Activated CD8-positive, alpha-beta memory T cell treated with anti-CD3 and anti-CD28 coated beads for 24 hours (primary cell): ENCODE measurements around the gene GPAT3.
"Not testable (repeated sequence)": the region's sequence is repeated elsewhere in the genome, so short reads cannot be mapped to it uniquely, and the experiment has no call there.

Experiments used
- DNase-seq: peaks from one replicate; pipeline ENCODE4 v3.0.0-alpha.2; 2020

Gene GPAT3

DNA sequence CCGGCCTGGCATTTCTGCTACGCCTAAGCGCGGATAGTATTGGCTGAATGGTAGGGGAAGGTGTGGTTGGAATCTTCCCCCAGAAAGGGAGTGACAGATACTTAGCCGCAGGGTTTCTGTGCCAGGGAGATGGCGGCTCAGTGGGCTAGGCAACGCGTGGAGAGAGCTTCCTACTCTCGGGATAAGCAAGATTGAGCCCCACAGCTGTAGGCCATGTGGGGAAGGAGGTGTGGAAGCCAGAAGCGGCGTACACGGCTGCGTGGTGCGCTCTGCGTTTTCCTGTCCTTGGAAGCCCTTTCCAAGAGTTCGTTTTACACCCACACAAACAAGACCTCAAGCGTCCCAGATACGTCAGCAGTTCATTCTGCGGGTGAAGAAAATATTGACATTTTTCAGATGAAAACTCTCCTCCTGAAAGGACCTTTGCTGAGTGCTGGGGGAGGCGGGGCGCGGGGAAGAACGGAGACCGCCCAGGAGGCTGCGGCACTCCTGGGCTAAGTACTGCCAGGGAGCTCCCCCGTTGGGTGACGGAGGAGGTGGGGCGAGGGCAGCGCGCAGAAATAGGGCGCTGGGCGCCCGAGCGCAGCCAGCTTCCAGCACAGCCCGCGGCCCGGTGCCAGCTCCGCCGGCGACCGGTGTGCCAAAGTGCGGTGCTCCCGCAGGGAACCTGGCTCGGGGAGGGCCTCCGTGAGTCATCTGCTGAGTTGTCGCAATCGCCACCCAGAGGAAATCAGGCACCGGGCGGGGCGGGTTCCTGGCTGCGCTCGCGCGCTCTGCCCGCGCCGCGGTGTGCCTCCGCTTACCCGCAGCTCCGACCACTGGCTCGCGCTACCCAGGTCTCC lies at the start of gene GPAT3:
GPAT3 (plus strand) TSS at position 589 of the 842 bp plus-strand sequence. CDS start 515 bp downstream, outside the sequence.
- peak; percentile 86 for DNase-seq

- DNase-seq, result no peak
Observed at GRCh38 chr4:83486457-83487129, 49.3 kb upstream of the GPAT3 start.

DNA sequence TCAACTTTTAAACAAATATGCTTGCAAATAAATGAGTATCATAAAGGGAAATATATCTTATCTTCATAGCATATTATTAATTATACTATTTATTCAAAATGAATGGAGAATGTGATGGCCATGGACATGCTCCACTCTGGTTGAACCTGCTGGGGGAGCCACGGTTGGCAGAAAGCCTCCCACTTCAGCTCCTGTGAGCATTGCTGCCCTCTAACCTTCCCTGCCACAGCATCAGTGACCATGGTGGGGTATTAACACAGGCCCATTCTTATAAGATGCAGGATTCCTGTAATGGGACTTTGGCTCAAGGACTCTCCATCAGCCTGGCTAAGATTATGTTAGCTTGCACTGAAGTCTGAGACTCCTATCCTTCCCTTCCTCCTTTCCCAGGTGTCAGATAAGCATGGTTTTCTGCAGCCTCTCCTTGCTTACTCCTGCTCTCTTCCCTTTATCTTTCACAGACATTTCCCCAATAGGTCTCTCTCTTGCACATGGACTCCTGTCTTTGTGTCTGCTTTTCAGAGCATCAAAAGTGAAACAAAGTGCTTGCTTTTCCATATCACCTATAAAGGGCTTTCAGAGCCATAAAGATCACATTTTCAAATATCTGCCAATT lies 46.1 kb upstream of the GPAT3 start:
- DNase-seq, result no peak

DNA sequence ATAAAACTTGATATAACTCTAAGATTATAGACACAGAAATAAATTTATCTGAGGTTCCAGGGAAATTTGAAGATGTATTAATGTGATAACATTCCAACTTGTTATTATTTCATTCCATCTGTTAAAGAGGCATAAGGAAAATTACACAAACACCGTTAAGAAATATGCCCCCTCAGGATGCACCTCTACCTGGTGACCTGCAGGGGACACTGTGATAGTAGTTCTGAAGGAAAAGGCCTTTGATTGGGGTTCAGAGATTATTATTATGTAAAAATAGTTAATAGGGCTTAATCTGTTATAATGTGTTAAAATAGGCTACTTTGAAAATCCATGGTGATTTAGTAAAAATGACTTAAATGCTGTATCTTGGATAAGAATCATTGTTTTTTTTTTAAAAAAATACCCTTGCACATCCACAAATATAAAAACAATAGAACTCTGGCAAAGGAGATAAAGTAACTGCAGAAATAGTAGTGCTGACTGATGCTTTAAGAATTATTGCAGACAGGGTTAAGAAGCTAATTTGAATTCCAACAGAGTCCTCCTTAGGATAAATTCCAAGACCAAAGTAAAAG lies 44.9 kb upstream of the GPAT3 start:
- DNase-seq, result peak; percentile 7

DNA sequence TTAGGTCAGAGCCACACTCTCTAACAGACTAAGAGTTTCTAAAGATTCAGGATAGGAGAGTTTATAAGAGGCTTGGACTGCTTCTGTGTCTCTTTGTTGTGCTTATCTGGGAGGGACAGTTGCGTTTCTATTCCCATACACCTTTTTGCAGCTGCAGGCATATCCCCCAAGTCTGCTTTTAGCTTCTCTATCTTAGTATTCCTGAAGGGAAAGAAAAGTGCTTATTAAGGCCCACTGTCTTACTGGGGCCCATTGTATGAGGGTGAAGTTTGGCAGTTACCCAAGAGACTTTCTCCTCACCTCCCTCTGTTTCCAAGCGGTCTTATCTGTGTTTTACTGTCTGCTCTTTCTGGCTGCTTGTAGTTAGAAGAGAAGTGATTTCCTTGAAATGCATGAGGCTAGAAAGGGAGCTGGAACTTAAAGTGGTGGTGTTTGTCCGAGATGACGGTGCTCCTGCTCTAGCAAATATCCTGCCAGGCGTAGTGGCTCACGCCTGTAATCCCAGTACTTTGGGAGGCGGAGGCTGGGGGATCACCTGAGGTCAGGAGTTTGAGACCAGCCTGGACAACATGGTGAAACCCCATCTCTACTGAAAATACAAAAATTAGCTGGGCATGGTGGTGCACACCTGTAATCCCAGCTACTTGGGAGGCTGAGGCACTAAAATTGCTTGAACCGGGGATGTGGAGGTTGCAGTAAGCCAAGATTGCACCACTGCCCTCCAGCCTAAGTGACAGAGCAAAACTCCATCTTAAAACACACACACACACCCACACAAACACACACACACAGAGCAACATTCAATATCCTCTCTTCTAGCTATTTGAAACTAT lies 39.6 kb upstream of the GPAT3 start:
- peak; percentile 11 for DNase-seq

GRCh38 chr4:83498187-83498586 lies 37.7 kb upstream of the GPAT3 start:
- DNase-seq, result no peak

GRCh38 chr4:83501671-83502070 lies 34.2 kb upstream of the GPAT3 start:
- DNase-seq, result not testable (repeated sequence)

DNA sequence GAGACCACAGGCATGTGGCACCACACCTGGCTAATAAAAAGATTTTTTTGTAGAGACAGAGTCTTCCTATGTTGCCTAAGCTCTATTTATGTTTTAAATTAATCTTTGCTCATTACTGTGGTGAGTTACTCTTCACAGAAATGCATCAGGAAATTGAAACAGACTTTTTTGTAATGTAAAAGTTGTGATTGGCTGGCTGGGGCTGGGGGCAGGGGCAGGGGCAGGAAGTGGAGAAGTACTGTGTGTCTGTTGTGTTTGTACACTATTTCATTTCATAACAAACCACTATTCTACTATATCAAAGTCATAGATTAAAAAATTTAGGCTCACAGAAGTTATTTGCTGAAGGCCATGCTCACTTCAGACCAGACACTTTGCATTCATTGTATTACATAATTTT lies 31.9 kb upstream of the GPAT3 start:
- DNase-seq, result no peak

DNA sequence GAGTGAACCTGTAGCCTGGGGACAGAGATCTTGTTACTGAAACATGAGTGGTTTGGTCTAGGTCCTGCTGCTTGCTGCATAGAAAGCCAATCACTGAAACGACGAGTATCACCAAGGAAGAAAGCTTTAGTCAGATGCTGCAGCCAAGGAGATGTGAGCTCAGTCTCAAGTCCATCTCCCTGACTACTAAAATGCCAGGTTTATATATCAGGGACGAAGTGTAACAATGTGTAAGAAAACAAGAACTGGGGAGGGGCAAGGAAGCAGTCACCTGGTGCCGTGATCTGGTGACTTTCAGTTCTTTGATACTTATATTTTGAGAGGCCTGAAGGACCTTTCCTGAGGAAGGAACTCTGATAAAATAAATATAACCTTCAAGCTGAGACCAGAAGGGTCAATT lies 31.4 kb upstream of the GPAT3 start:
- DNase-seq, result no peak

DNA sequence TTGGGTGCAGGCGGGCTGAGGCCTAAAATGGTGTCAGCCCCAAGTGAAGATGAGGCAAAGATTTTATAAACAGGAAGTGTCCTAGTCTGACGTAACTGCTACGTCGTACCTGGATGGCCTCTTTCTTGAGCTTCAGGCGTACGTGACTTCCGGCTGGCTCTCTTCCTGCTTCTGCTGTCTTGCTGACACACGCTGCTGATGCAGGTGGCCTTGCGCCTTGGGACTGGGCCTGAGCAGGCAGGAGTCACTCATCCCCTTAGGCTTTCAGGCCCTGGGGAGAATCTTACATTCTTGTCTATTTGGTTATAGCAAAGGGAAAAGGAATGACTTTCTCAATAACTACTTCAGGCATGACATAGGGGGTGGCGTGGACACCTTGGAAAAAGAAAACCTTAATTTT lies 30.9 kb upstream of the GPAT3 start:
- no peak for DNase-seq

DNA sequence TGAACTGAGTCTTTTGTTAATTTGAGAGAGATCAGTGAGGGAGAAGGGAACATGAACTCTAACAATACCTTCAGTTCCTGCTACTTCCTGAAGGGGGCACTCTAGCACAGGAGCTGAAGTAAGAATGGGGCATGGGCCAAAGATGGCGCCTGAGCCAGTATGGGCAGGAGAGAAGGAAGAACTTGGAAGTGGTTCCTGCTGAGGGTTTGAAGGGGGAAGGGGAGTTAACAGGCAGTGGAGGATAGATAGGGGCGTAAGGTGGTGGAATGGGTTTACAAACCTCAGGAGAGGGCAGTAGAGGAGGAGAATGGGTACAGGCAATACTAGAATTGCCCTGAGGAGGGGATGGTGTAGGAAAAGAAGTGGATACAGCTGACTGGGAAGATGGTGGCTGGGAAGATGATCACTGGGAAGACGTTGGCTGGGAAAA lies 26.7 kb upstream of the GPAT3 start:
- DNase-seq, result peak; percentile 76

DNA sequence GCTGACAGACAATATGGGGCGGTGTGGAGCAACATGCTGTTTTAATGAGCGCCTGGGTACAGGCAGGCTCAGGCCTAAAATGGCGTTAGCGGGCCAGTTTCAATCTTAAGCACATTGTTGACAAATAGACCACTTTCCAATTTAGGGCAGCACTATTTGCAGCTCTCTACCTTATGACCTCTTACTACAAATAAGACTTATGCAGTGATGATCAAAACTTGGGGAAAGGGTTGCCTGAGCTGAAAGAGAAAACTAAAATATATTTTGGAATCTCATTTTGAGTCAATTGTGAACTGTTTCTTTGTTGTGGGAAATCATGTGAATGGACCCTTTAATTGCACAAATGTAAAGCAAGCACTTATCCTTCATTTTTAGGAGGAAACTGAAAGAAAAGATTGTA lies 25.5 kb upstream of the GPAT3 start:
- no peak for DNase-seq

DNA sequence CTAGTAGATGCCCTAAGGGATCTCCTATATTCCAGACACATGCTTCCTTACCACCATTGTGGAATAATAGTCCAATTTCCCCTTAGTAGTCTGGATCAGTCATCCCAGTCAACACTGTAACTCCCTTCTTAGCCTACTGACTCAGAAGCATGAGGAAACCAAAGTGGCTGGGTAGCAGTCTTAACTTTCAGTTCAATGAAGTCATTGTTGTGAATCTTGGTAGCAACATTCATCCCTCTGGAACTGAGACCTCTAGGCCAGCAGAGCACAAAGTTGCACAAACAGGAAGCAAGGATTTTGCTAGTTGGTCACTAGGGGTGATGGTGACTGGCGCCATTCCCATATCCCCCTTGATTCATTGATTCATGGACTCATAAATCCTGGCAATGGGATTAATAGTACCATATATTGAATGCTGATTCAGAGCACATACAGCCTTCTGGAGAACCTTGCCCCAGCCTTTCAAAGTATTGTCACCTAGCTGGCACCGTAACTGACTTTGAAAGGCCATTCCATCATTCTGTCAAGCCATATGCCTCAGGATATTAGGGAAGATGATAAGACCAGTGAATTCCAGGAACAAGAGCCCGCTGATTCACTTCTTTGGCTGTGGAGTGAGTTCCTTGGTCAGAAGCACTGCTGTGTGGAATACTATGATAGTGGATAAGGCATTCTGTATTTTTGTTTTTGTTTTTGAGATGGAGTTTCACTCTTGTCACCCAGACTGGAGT lies 19.7 kb upstream of the GPAT3 start:
- DNase-seq, result no peak

DNA sequence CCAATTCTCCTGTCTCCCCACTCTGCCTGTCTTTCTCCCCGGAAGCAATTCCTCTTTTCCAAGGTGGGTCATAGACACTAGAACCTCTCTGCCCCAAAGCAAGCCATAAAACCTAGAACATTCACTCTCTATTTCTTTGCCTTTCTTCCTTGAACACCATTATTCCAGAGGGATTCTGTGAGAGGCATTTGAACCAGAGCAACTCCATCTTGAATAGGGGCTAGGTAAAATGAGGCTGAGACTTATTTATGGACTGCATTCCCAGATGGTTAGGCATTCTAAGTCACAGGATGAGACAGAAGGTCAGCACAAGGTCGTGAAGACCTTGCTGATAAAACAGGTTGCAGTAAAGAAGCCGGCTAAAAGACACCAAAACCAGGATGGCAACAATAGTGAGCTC lies 13.7 kb upstream of the GPAT3 start:
- no peak for DNase-seq

DNA sequence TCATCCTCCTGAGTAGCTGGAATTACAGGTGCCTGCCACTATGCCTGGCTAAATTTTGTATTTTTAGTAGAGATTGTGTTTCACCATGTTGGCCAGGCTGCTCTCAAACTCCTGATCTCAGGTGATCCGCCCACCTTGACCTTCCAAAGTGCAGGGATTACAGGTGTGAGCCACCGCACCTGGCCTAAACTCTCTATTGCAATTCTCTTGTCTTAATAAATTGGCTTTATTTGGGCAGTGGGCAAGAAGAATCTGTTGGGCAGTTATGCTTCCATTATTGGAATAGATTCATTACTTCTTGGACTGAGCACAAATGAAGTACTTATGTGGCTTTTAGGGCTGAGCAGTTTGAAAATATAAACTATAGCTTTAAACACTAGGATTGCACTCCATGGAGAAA lies 8.2 kb upstream of the GPAT3 start:
- DNase-seq, result no peak

DNA sequence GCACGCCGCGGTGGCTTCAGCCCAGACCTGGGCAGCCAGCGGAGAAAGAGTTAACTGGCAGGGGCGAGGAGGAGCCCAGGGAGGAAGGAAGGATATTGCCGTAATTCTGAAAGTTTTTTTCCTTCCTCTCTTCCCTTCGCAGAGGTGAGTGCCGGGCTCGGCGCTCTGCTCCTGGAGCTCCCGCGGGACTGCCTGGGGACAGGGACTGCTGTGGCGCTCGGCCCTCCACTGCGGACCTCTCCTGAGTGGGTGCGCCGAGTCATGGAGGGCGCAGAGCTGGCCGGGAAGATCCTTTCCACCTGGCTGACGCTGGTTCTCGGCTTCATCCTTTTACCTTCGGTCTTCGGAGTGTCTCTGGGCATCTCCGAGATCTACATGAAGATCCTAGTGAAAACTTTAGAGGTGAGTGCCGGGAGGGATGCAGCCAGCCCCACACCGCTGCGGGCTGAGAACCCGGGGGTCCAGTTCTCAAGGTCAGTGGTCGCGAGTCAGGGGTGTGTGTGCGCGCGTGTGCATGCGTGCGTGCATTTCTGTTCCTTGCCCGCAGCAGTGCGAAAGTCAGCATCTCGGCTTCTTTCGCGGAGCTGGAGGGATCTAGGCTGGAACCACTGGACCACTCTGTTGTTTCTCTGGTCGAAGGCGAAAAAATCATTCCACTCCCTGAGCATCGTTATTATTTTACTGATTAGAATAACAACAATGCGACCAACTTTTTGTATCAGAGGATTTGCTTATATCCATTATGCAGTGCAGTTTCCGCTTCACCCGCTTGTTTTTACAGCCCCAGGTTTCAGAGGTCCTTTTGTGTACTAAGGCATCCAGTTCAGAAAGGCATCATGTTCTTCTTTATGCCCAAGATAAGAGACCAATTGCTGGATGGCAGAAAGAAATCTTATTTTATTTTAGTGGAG lies 709 bp downstream of the GPAT3 start:
- DNase-seq, result no peak

GRCh38 chr4:83542225-83542624 lies 6.3 kb downstream of the GPAT3 start:
- no peak for DNase-seq

GRCh38 chr4:83546786-83547185 lies 10.9 kb downstream of the GPAT3 start:
- no peak for DNase-seq

GRCh38 chr4:83548151-83548905 lies 12.4 kb downstream of the GPAT3 start:
- peak; percentile 74 for DNase-seq

DNA sequence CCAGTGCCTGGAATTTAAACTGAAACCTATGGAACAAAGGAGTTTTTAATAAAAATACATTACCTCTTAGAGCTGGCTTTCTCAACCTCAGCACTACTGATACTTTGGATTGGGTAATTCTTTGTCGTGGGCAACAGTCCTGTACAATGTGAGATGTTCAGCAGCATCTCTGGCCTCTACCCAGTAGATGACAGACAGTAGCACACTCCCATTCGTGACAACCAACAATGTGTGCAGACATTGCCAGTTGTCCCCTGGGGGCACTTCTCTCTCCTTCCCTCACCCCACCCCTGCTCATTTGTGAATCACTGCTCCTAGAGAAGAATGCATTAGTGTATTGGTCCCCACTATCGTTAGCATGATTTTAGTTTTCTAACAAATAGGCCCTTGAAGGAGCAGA lies 16.2 kb downstream of the GPAT3 start:
- no peak for DNase-seq
